ENCODE results near the gene THOC5. TPM values are rescaled to one million over a fixed set of nuclear protein-coding genes. Genes with fewer than 3 reads are reported as not detected.
"Not testable (repeated sequence)": the region's sequence is repeated elsewhere in the genome, so short reads cannot be mapped to it uniquely, and the experiment has no call there.

The THOC5 gene
- 10 to 100 TPM; 23.9 to 46.6 (median 30.3) TPM for total RNA-seq

- no peaks in the 10 kb centered on the region for H3K9me3 ChIP-seq
- H3K27me3 ChIP-seq, result no peaks in the 10 kb centered on the region
- DNase-seq, result peak; percentile 95 to 96
- peak in 1 of 2 donors; percentile 67 for TF ChIP-seq POLR2A (IDR thresholded peaks at IDR 0.05)
- TF ChIP-seq, protein P1, sequence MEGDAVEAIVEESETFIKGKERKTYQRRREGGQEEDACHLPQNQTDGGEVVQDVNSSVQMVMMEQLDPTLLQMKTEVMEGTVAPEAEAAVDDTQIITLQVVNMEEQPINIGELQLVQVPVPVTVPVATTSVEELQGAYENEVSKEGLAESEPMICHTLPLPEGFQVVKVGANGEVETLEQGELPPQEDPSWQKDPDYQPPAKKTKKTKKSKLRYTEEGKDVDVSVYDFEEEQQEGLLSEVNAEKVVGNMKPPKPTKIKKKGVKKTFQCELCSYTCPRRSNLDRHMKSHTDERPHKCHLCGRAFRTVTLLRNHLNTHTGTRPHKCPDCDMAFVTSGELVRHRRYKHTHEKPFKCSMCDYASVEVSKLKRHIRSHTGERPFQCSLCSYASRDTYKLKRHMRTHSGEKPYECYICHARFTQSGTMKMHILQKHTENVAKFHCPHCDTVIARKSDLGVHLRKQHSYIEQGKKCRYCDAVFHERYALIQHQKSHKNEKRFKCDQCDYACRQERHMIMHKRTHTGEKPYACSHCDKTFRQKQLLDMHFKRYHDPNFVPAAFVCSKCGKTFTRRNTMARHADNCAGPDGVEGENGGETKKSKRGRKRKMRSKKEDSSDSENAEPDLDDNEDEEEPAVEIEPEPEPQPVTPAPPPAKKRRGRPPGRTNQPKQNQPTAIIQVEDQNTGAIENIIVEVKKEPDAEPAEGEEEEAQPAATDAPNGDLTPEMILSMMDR (IDR thresholded peaks at IDR 0.05), result peak; percentile 30 to 71 (median 64)
- intact Hi-C loops (cut with DNase I), result no loop called here
- peak within 1 kb of the TSS; percentile 49 to 71 (median 51) for H3K4me3 ChIP-seq (replicated peaks in 1 of 3)
- peak within 1 kb of the TSS; percentile 72 to 85 (median 78) for H3K27ac ChIP-seq
- peaks cover 12 to 19% of the 10 kb centered on the region in 2 donors for H3K36me3 ChIP-seq
- peaks cover 13 to 17% of the 10 kb centered on the region in 2 donors for H3K4me1 ChIP-seq
- 1% methylated on average over 30 to 44 of the region's 44 CpGs for WGBS, 2 donors
Observed at GRCh38 chr22:29553351-29554224, at the start of gene THOC5. TSS of gene THOC5 (minus strand) at chr22:29553757. CDS start at chr22:29549147, 4,610 bp downstream.

DNA sequence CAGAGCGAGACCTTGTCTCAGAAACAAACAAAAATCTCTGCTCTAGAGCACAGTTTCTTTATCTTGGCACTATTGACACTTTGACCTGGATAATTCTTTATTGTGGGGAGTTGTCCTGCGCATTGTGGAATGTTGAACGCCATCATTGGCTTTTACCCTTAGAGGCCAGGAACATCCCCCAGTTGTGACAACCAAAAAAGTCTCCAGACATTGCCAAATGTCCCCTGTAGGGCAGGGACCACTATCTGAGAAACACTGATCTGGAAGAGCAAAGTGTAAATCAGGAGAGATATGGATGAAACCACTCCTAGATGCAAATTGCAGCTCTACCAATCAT, 45.1 kb upstream of the THOC5 start:
- WGBS, 2 donors, result 98 to 100% methylated on average over 3 of the region's 3 CpGs
- H3K9me3 ChIP-seq, result no peaks in the 10 kb centered on the region
- DNase-seq, result no peak

GRCh38 chr22:29597871-29598683, 44.5 kb upstream of the THOC5 start:
- WGBS, 2 donors, result 77 to 93% methylated on average over 16 to 23 of the region's 57 CpGs
- peak; percentile 15 to 32 for DNase-seq
- H3K4me1 ChIP-seq; H3K27ac ChIP-seq; H3K9me3 ChIP-seq; H3K36me3 ChIP-seq; H3K27me3 ChIP-seq; H3K4me3 ChIP-seq (replicated peaks in 1 of 3); intact Hi-C loops (cut with DNase I): not testable (repeated sequence)

More for the DNA sequence above, 45.1 kb upstream of the THOC5 start:
- no peaks in the 10 kb centered on the region for H3K27me3 ChIP-seq
- H3K27ac ChIP-seq, result no peak overlapping the region
- TF ChIP-seq POLR2A (IDR thresholded peaks at IDR 0.05), result no peak
- TF ChIP-seq, protein P1 (IDR thresholded peaks at IDR 0.05), result no peak
- no peak overlapping the region for H3K4me3 ChIP-seq (replicated peaks in 1 of 3)
- intact Hi-C loops (cut with DNase I), result no loop called here
- no peaks in the 10 kb centered on the region for H3K36me3 ChIP-seq
- no peaks in the 10 kb centered on the region for H3K4me1 ChIP-seq

GRCh38 chr22:29596408-29596807, 42.9 kb upstream of the THOC5 start:
- no peak overlapping the region for H3K27ac ChIP-seq
- no peaks in the 10 kb centered on the region for H3K27me3 ChIP-seq
- no peaks in the 10 kb centered on the region for H3K4me1 ChIP-seq
- H3K9me3 ChIP-seq, result no peaks in the 10 kb centered on the region
- WGBS, 2 donors, result 87 to 89% methylated on average over 10 of the region's 10 CpGs
- intact Hi-C loops (cut with DNase I), result no loop called here
- no peak for DNase-seq
- H3K4me3 ChIP-seq (replicated peaks in 1 of 3), result no peak overlapping the region
- TF ChIP-seq, protein P1 (IDR thresholded peaks at IDR 0.05), result no peak
- TF ChIP-seq POLR2A (IDR thresholded peaks at IDR 0.05), result no peak
- H3K36me3 ChIP-seq, result no peaks in the 10 kb centered on the region

DNA sequence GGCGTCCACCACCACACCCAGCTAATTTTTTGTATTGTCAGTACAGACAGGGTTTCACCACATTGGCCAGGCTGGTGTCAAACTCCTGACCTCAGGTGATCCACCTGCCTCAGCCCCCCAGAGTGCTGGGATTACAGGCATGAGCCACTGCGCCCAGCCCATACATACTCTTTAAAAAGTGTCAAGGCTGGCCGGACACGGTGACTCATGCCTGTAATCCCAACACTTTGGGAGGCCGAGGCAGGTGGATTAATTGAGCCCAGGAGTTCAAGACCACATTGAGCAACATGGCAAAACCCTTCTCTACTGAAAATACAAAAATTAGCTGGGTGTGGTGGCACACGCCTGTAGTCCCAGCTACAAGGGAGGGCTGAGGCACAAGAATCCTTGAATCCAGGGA, 40.9 kb upstream of the THOC5 start:
- H3K4me1 ChIP-seq; H3K27ac ChIP-seq; H3K9me3 ChIP-seq; intact Hi-C loops (cut with DNase I); DNase-seq; H3K4me3 ChIP-seq (replicated peaks in 1 of 3); H3K27me3 ChIP-seq; H3K36me3 ChIP-seq: not testable (repeated sequence)
- WGBS, 2 donors, result 96 to 97% methylated on average over 6 of the region's 6 CpGs

- Histone ChIP-seq H3K4me3 (replicated peaks in 1 of 3) (no peak overlapping the region), H3K9me3 (no peaks in the 10 kb centered on the region), H3K36me3 (no peaks in the 10 kb centered on the region), H3K4me1 (no peaks in the 10 kb centered on the region), H3K27me3 (no peaks in the 10 kb centered on the region), H3K27ac (no peak overlapping the region)
- no peak for TF ChIP-seq POLR2A (IDR thresholded peaks at IDR 0.05)
- TF ChIP-seq, protein P1 (IDR thresholded peaks at IDR 0.05), result no peak
- DNase-seq, result no peak
- 78 to 84% methylated on average over 4 of the region's 4 CpGs for WGBS, 2 donors
- intact Hi-C loops (cut with DNase I), result no loop called here
Observed at GRCh38 chr22:29593923-29594322, 40.4 kb upstream of the THOC5 start.

Data from thyroid gland (tissue), 4 donors.